IMR-90 (cell line): Measurements from ENCODE around the gene IFT74. TPM values are rescaled to one million over a fixed set of nuclear protein-coding genes. Genes with fewer than 3 reads are reported as not detected.

Experiments used
- ATAC-seq: fragments of 200-7000 bp; cut with Tn5 transposase; 2 replicates; pipeline ENCODE4 v1.9.1; 2020; ENCODE audit warnings: low read depth, mild to moderate bottlenecking, moderate library complexity
- BruUV-seq: library from RNA; stranded (reverse); fragments of 400-500 nt; replicated peaks from 2 replicates; lab custom pipeline; 2021; lab: Mats Ljungman, UMichigan
- CTCF ChIA-PET: fragments of 300-600 bp; formaldehyde crosslinking; extraction: SDS; loops from one replicate; lab custom pipeline; 2021; ENCODE audit warnings: antibody characterized with exemption; lab: Yijun Ruan, JAX
- POLR2A ChIA-PET: fragments of 300-600 bp; sonication (Branson Sonifier 250); formaldehyde crosslinking; loops from one replicate; lab custom pipeline; 2022; ENCODE audit warnings: antibody characterized with exemption; ENCODE audit not compliant: unreplicated experiment; lab: Charles Lee
- DNase-seq: peaks from one replicate; pipeline ENCODE4 v3.0.0; 2013
- H2AFZ ChIP-seq: replicated peaks from 2 replicates; pipeline ENCODE3; 2013; ENCODE audit warnings: low read length, mild to moderate bottlenecking; ENCODE audit not compliant: poor library complexity
- H2AK5ac ChIP-seq: 2 replicates; pipeline ENCODE4 v1.6.1; 2013; ENCODE audit warnings: low read depth, low read length, inconsistent platforms
- H2AK9ac ChIP-seq: replicated peaks from 2 replicates; pipeline ENCODE3; 2013; ENCODE audit warnings: mild to moderate bottlenecking, low read depth, low read length, moderate library complexity; ENCODE audit not compliant: poor library complexity
- H2BK120ac ChIP-seq: 2 replicates; pipeline ENCODE4 v1.6.1; 2013; ENCODE audit warnings: low read depth, low read length, inconsistent platforms
- H2BK15ac ChIP-seq: 3 replicates; pipeline ENCODE4 v1.6.1; 2013; ENCODE audit warnings: low read depth, low read length, inconsistent platforms
- H2BK20ac ChIP-seq: 2 replicates; pipeline ENCODE4 v1.6.1; 2013; ENCODE audit warnings: low read depth, mild to moderate bottlenecking, inconsistent platforms, low read length, moderate library complexity
- H2BK5ac ChIP-seq: 2 replicates; pipeline ENCODE4 v1.6.1; 2013; ENCODE audit warnings: mild to moderate bottlenecking, low read depth, low read length, inconsistent platforms; ENCODE audit not compliant: poor library complexity, severe bottlenecking
- H3K14ac ChIP-seq: replicated peaks from 2 replicates; pipeline ENCODE4 v1.6.1; 2013; ENCODE audit warnings: low read depth, low read length, inconsistent platforms
- H3K18ac ChIP-seq: 2 replicates; pipeline ENCODE4 v1.6.1; 2013; ENCODE audit warnings: low read depth, low read length, control low read depth
- H3K23ac ChIP-seq: 2 replicates; pipeline ENCODE4 v1.6.1; 2013; ENCODE audit warnings: low read depth, low read length, inconsistent platforms
- H3K27ac ChIP-seq: 2 replicates; pipeline ENCODE4 v1.5.1; 2013; ENCODE audit warnings: mild to moderate bottlenecking, control low read depth, low read length; ENCODE audit not compliant: insufficient read depth
- H3K27me3 ChIP-seq: 2 replicates; pipeline ENCODE4 v1.6.1; 2013; ENCODE audit warnings: low read length; ENCODE audit not compliant: control insufficient read depth, insufficient read depth
- H3K36me3 ChIP-seq: 2 replicates; pipeline ENCODE4 v1.6.1; 2013; ENCODE audit warnings: low read length, mixed read lengths; ENCODE audit not compliant: control insufficient read depth, insufficient read depth
- H3K4ac ChIP-seq: 2 replicates; pipeline ENCODE4 v1.6.1; 2013; ENCODE audit warnings: low read depth, low read length, inconsistent platforms
- H3K4me1 ChIP-seq: 2 replicates; pipeline ENCODE4 v1.6.1; 2013; ENCODE audit warnings: low read length, mixed read lengths; ENCODE audit not compliant: control insufficient read depth, insufficient read depth
- H3K4me2 ChIP-seq: 2 replicates; pipeline ENCODE4 v1.6.1; 2013; ENCODE audit warnings: low read depth, mild to moderate bottlenecking, control low read depth, low read length, moderate library complexity
- H3K4me3 ChIP-seq: 2 replicates; pipeline ENCODE4 v1.5.1; 2013; ENCODE audit warnings: low read depth, mild to moderate bottlenecking, control low read depth, low read length, moderate library complexity; ENCODE audit not compliant: insufficient read depth
- H3K56ac ChIP-seq: 2 replicates; pipeline ENCODE4 v1.6.1; 2013; ENCODE audit warnings: low read length, inconsistent platforms; ENCODE audit not compliant: insufficient read depth; ENCODE audit errors: extremely low read depth
- H3K79me1 ChIP-seq, 2 experiments: 2 replicates each; pipeline ENCODE4 v1.6.1; 2013; ENCODE audit warnings: low read length in 2 of 2, inconsistent platforms in 1 of 2, low read depth in 1 of 2
- H3K9ac ChIP-seq: 2 replicates; pipeline ENCODE4 v1.6.1; 2013; ENCODE audit warnings: low read depth, low read length, control low read depth
- H3K9me1 ChIP-seq: 2 replicates; pipeline ENCODE4 v1.6.1; 2013; ENCODE audit warnings: low read length, inconsistent platforms; ENCODE audit not compliant: insufficient read depth
- H3K9me3 ChIP-seq: 2 replicates; pipeline ENCODE4 v1.6.1; 2013; ENCODE audit warnings: low read length; ENCODE audit not compliant: control insufficient read depth, insufficient read depth
- H4K20me1 ChIP-seq: 2 replicates; pipeline ENCODE4 v1.6.1; 2013; ENCODE audit warnings: low read length, inconsistent platforms; ENCODE audit not compliant: insufficient read depth
- H4K5ac ChIP-seq: 2 replicates; pipeline ENCODE4 v1.6.1; 2013; ENCODE audit warnings: mild to moderate bottlenecking, low read depth, low read length, control low read depth
- H4K8ac ChIP-seq, 2 experiments: 2 replicates each; pipeline ENCODE4 v1.6.1; 2013; ENCODE audit warnings: low read depth in 2 of 2, low read length in 2 of 2, control low read depth in 1 of 2, inconsistent platforms in 1 of 2
- H4K91ac ChIP-seq: 2 replicates; pipeline ENCODE4 v1.6.1; 2013; ENCODE audit warnings: low read depth, low read length, inconsistent platforms; ENCODE audit not compliant: insufficient read depth
- MAFK ChIP-seq: IDR thresholded peaks from 2 replicates; pipeline ENCODE4 v1.6.1; 2012; ENCODE audit warnings: low read depth, low read length, improper control_type of control experiment
- NFE2L2 ChIP-seq: fragments of 150-350 bp; IDR thresholded peaks from 2 replicates; pipeline ENCODE4 v1.6.1; 2016; ENCODE audit warnings: low read depth, mild to moderate bottlenecking, low read length
- SMC3 ChIP-seq: fragments of 150-350 bp; IDR thresholded peaks from 2 replicates; pipeline ENCODE4 v1.6.1; 2016; ENCODE audit warnings: low read depth, mild to moderate bottlenecking, antibody characterized with exemption, low read length, moderate library complexity
- WGBS, 2 experiments: methylation state at CpG; one replicate each; pipeline versions ENCODE4 v1.1.5 to v1.1.7; 2013; ENCODE audit warnings: missing lambda C conversion rate in 2 of 2; ENCODE audit not compliant: insufficient read length in 1 of 2; ENCODE audit errors: extremely low coverage in 2 of 2; 5-methylcytosine and 5-hydroxymethylcytosine counted together
- dilution Hi-C: fragments of 300-500 bp; cut with HindIII; formaldehyde crosslinking; loops from one replicate; pipeline ENCODE4 v1.14.3; 2018; ENCODE audit warnings: low sequenced_read_pairs; ENCODE audit not compliant: unreplicated experiment
- in situ Hi-C: fragments of 300-500 bp; cut with MboI; formaldehyde crosslinking; loops from 3 replicates; pipeline ENCODE4 v1.14.3; 2019; ENCODE audit warnings: low sequenced_read_pairs, inconsistent platforms, mixed read lengths
- intact Hi-C: fragments of 100-400 bp; cut with micrococcal nuclease; formaldehyde crosslinking; loops from 2 replicates; pipeline ENCODE4 v1.10.0; 2022
- polyA plus RNA-seq, 3 experiments: library from polyadenylated mRNA; depleted of rRNA; stranded (reverse); fragments of >200 nt; gene quantifications; 2 replicates each; pipeline ENCODE4 v1.2.3, GENCODE V29; 2012; ENCODE audit warnings: low replicate concordance in 1 of 3
- total RNA-seq: library from RNA; depleted of rRNA; stranded (reverse); fragments of >200 nt; gene quantifications from 2 replicates; pipeline ENCODE4 v1.2.3, GENCODE V29; 2012

Gene IFT74
- total and polyA plus RNA-seq, 2 of the 4 experiments (the other 2 are of a cell fraction): 4.6 to 12.2 TPM

DNA sequence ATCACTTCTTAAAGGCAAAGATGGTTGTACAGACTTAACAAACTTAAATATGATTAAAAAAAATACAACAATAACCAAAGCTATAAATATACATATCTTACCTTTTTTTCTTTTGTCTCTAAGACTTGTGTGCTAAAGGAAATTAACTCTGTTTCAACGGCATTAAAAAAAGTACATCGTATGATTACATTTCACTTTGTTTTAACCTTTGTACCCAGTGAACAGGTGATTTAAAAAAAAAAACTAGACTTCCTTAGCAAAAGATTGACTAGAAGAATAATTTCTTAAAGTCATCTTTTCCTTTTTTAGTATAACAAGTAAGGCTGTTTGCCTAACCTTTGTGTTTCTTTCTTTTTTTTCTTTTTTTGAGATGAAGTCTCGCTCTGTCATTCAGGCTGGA is 49.3 kb downstream of the IFT74 start, which contains the start of gene LRRC19:
LRRC19 (minus strand) TSS at position 182 of the 400 bp plus-strand sequence. CDS start 5,978 bp downstream, outside the sequence.
- Histone ChIP-seq H2AK5ac (no peak within 1 kb of the TSS), H3K4me1 (no peaks in the 10 kb centered on the region), H4K91ac (no peak within 1 kb of the TSS), H2AK9ac (no peak within 1 kb of the TSS), H3K4me2 (no peak within 1 kb of the TSS), H2BK5ac (no peak within 1 kb of the TSS), H2BK15ac (no peak within 1 kb of the TSS), H2BK120ac (no peak within 1 kb of the TSS), H3K9ac (no peak within 1 kb of the TSS), H3K4ac (no peak within 1 kb of the TSS), H4K20me1 (no peaks in the 10 kb centered on the region), H3K23ac (no peak within 1 kb of the TSS), H3K18ac (no peak within 1 kb of the TSS), H3K36me3 (no peaks in the 10 kb centered on the region), H3K27ac (no peak within 1 kb of the TSS), H3K9me1 (no peaks in the 10 kb centered on the region), H3K27me3 (no peaks in the 10 kb centered on the region), H3K56ac (no peak within 1 kb of the TSS), H3K4me3 (no peak within 1 kb of the TSS), H4K8ac (no peak within 1 kb of the TSS), H3K79me1 (no peaks in the 10 kb centered on the region), H4K5ac (no peak within 1 kb of the TSS), H3K9me3 (no peaks in the 10 kb centered on the region), H2BK20ac (no peak within 1 kb of the TSS), H3K14ac (no peak within 1 kb of the TSS), H2AFZ (no peak within 1 kb of the TSS)
- no peak for TF ChIP-seq NFE2L2
- TF ChIP-seq MAFK: no peak
- TF ChIP-seq SMC3: no peak
- ATAC-seq: no peak
- dilution Hi-C loops (no loop called here), in situ Hi-C loops (no loop called here), intact Hi-C loops (no loop called here)
- ChIA-PET CTCF (no interaction called here), POLR2A (no interaction called here)
- BruUV-seq: no TSS peak
- WGBS, 2 experiments: no CpG with 5 or more reads among the region's 3 CpGs
- no peak for DNase-seq
